BE2C (cell line): ENCODE data around the gene UEVLD.

Source experiments
- DNase-seq: peaks from one replicate; pipeline ENCODE4 v3.0.0-alpha.2; 2020
- H3K27me3 ChIP-seq: fragments of 250-450 bp; sonication (Bioruptor Pico); 2 replicates; pipeline ENCODE4 v1.5.1; 2020; ENCODE audit warnings: mild to moderate bottlenecking
- H3K36me3 ChIP-seq: fragments of 250-450 bp; sonication (Bioruptor Pico); 2 replicates; pipeline ENCODE4 v1.5.1; 2020; ENCODE audit warnings: mild to moderate bottlenecking
- H3K4me1 ChIP-seq: fragments of 250-450 bp; sonication (Bioruptor Pico); 2 replicates; pipeline ENCODE4 v1.5.1; 2020
- H3K4me3 ChIP-seq: 2 replicates; pipeline ENCODE4 v1.5.1; 2011; ENCODE audit warnings: low read depth, low read length
- H3K9me3 ChIP-seq: fragments of 250-450 bp; sonication (Bioruptor Pico); 2 replicates; pipeline ENCODE4 v1.5.1; 2020
- TF ChIP-seq, protein P1 (sequence below): IDR thresholded peaks from 2 replicates; pipeline ENCODE4 v1.5.1; 2012; ENCODE audit warnings: mild to moderate bottlenecking, low read depth, low read length

UEVLD gene

DNA sequence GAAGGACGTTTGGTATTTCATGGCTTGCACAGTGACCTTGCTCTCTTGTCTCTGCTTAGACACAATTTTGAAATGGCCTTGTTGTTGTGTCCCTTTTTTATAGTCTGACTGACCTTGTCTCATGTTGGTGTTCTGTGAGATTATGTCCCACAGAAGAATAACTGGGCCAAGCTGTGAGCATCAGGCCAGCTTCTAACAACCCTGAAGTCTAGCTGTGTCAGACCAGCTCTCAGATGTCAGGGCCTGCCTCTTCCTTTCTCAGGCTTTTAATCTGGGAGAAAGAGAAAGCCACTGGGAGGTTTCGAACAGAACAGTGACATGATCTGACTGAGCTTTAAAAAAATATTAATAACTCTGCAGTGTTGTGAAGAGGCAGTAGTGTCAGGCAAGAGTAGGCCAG lies 2.0 kb upstream of the UEVLD start:
- DNase-seq = no peak
- Histone ChIP-seq H3K36me3 (no peaks in the 10 kb centered on the region), H3K4me3 (no peak overlapping the region), H3K27me3 (no peaks in the 10 kb centered on the region), H3K4me1 (no peaks in the 10 kb centered on the region), H3K9me3 (no peaks in the 10 kb centered on the region)
- TF ChIP-seq, protein P1, sequence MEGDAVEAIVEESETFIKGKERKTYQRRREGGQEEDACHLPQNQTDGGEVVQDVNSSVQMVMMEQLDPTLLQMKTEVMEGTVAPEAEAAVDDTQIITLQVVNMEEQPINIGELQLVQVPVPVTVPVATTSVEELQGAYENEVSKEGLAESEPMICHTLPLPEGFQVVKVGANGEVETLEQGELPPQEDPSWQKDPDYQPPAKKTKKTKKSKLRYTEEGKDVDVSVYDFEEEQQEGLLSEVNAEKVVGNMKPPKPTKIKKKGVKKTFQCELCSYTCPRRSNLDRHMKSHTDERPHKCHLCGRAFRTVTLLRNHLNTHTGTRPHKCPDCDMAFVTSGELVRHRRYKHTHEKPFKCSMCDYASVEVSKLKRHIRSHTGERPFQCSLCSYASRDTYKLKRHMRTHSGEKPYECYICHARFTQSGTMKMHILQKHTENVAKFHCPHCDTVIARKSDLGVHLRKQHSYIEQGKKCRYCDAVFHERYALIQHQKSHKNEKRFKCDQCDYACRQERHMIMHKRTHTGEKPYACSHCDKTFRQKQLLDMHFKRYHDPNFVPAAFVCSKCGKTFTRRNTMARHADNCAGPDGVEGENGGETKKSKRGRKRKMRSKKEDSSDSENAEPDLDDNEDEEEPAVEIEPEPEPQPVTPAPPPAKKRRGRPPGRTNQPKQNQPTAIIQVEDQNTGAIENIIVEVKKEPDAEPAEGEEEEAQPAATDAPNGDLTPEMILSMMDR = no peak

DNA sequence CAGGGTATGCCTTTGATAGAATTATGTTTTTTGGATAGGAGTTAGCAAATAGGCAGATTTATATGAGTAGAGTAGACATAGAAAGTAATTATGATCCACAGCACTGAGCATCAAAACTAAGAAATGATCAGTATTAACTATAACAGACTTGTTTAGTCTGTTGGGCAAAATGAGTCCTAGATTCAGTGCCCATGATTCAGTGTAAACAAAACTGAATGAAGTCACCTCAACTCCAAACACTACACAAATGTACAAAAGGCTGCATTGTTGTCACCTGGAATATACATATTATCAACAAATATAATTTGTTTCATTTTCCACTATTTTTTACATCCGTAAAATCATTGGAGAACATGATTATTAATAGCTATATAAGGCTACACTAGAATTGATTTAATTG lies 6.7 kb downstream of the UEVLD start:
- no peak overlapping the region for H3K4me3 ChIP-seq
- TF ChIP-seq, protein P1 = no peak
- no peaks in the 10 kb centered on the region for H3K27me3 ChIP-seq
- no peaks in the 10 kb centered on the region for H3K9me3 ChIP-seq
- DNase-seq = no peak
- H3K36me3 ChIP-seq = no peaks in the 10 kb centered on the region
- H3K4me1 ChIP-seq = no peaks in the 10 kb centered on the region

DNA sequence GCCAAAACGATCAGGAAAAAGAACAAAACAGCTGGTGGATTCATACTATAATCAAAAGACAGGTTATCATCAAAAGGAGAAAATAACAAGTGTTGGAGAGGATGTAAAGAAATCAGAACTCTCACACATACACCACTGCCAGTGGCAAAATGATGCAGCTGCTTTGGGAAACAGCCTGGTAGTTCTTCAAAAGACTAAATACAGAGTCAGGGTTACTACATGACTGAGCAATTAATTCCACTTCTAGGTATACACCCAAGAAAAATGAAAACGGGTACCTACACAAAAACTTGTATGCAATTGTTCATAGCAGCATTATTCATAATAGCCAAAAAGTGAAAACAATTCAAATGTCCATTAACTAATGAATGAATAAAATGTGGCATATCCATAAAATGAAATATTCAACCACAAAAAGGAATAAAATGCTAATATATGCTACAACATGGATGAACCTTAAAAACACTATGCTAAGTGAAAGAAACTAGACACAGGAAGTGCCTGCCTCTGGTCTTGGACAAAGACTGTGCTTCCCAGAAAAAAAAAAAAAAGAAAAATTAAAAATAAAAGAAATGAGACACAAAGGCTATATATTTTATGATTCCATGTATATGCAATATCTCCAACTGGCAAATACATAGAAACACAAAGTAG lies 8.3 kb downstream of the UEVLD start:
- no peaks in the 10 kb centered on the region for H3K27me3 ChIP-seq
- no peak for DNase-seq
- H3K4me3 ChIP-seq = no peak overlapping the region
- TF ChIP-seq, protein P1 = no peak
- H3K36me3 ChIP-seq = no peaks in the 10 kb centered on the region
- H3K9me3 ChIP-seq = no peaks in the 10 kb centered on the region
- H3K4me1 ChIP-seq = no peaks in the 10 kb centered on the region

DNA sequence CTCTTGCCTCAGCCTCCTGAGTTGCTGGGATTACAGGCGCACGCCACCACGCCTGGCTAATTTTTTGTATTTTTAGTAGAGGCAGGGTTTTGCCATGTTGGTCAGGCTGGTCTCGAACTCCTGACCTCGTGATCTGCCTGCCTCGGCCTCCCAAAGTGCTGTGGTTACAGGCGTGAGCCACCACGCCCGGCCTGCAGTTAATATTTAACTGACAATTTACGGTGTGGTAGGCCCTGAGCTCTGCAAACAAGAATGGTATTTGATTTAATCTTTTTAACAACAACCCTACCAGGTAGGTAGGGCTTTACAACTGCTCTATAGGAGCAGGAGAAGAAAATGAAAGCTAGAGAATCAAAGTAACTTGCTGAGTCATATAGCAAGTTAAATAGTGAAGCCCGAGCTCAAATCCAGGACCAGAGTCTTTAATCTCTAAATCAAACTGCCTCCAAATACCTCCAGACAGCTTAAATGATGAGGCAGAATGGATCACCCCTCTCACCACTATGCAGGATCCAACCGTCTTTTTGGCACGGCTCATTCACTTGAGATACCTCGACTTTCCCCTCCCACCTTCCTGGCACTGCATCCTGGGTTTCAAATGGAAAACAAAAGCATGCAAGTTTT lies 9.4 kb downstream of the UEVLD start:
- DNase-seq = no peak
- no peak overlapping the region for H3K4me3 ChIP-seq

DNA sequence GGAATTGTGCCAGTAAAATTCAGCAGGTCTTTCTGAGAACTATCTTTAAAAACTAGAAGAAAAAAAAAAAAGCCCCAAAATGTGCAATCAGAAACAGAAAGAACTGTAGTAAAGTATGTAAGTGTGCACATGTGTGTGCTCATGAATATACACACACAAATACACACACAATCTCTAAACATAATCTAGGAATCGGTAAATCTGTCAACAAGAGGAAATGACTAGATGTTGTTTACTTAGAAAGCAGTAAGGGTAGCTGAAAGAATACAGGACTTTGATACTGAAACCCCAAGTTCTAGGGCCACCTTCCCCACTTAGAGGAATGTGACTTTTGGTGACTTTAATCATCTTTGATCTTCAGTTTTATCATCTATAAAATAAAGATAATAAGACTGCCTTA lies 13.2 kb downstream of the UEVLD start:
- Histone ChIP-seq H3K9me3 (no peaks in the 10 kb centered on the region), H3K4me3 (no peak overlapping the region), H3K36me3 (no peaks in the 10 kb centered on the region), H3K4me1 (no peaks in the 10 kb centered on the region), H3K27me3 (no peaks in the 10 kb centered on the region)
- no peak for DNase-seq
- TF ChIP-seq, protein P1 = no peak

More for the DNA sequence above, 9.4 kb downstream of the UEVLD start:
- Histone ChIP-seq H3K36me3 (no peaks in the 10 kb centered on the region), H3K27me3 (no peaks in the 10 kb centered on the region), H3K4me1 (no peaks in the 10 kb centered on the region), H3K9me3 (no peaks in the 10 kb centered on the region)
- TF ChIP-seq, protein P1 = no peak

DNA sequence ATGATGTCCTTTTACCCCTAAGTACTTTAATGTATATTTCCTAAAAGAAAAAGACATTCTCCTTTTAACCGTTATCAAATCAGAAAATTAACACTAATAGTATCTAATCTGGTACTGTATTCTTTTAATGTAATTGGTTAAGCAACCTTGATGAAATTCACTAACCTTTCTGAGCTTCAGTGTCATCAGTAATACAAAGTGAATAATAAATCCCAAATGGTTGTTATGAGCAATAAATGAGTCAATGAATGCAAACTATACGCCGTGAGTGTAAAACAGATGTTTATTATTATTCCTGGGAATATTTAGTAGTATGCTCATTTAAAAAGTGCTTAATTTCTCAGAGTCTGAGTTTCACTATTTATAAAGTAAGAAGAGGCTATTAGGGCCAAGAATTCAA lies 21.5 kb downstream of the UEVLD start:
- no peak for DNase-seq
- Histone ChIP-seq H3K36me3 (no peaks in the 10 kb centered on the region), H3K9me3 (no peaks in the 10 kb centered on the region), H3K27me3 (no peaks in the 10 kb centered on the region), H3K4me3 (no peak overlapping the region), H3K4me1 (no peaks in the 10 kb centered on the region)
- TF ChIP-seq, protein P1 = no peak
